Measurements from ENCODE around the gene SHISA3.

DNA sequence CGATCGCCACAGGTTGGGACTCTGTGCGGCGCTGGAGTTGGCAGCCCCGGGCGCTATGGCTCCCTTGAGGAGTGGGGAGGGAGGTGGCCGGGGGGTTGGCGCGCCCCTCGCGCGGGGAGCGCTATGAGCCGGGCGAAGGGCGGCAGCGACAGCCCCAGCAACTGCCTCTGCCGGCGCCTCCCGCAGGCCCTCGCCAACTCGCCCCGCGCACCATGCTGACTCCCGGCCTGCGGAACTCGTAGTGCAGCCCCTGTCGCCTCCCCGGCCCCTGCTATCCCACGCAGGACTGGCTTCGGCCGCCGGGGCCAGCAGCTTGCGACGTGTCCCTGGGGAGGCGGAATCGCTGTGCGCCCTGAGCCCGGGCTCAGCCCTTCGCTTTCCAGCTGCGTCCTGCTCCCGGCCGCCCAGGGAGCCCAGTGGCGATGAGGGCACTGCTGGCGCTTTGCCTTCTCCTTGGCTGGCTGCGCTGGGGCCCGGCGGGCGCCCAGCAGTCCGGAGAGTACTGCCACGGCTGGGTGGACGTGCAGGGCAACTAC, 415 bp downstream of the SHISA3 start:
- no peak for TF ChIP-seq CTCF (IDR thresholded peaks at IDR 0.05)
- no peak for TF ChIP-seq EP300 (IDR thresholded peaks at IDR 0.05)
- no peak for TF ChIP-seq POLR2A (IDR thresholded peaks at IDR 0.05)
